PC-9 (cell line): Measurements from ENCODE around the gene MCUR1.

ENCODE experiments used
- CTCF ChIP-seq: fragments of 200-600 bp; sonication (generic); conservative IDR thresholded peaks from 2 replicates; pipeline ENCODE4 v1.6.1; 2017; ENCODE audit warnings: mixed run types, antibody characterized with exemption, mild to moderate bottlenecking, moderate library complexity
- EZH2 ChIP-seq: fragments of 200-600 bp; sonication (generic); IDR thresholded peaks from 2 replicates; pipeline ENCODE4 v1.8.0; 2017; ENCODE audit warnings: antibody characterized with exemption, low read depth

DNA sequence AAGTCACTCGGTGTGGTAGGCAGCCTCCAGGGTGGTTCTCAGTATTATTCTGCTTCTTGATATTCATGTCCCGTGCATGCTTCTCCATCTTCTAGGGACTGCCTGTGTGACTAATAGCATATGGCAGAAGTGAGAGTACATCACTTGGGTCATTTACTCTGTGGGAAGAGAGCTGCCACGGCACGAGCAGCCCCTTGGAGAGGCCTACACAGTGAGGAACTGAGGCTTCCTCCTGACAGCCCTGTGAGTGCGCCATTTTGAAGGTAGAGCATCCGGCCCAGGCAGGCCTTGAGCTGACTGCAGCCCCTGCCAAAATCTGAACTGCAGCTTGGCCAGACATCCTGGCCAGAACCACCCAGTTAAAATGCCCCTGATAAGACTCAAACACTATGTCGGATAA is 17.3 kb upstream of the MCUR1 start:
- no peak for TF ChIP-seq CTCF
- TF ChIP-seq EZH2 = no peak
